ENCODE results near the gene ELF5. TPM values are rescaled to one million over a fixed set of nuclear protein-coding genes. Genes with fewer than 3 reads are reported as not detected.

ELF5 gene
- total RNA-seq, 1 experiment from 2014 or later: not detected

- no peaks in the 10 kb centered on the region for H3K9me3 ChIP-seq
- H3K27me3 ChIP-seq: no peaks in the 10 kb centered on the region
- DNase-seq: no peak
- no peaks in the 10 kb centered on the region for H3K36me3 ChIP-seq
- no peak overlapping the region for H3K4me3 ChIP-seq
Measured at GRCh38 chr11:34505874-34506273, 7.7 kb downstream of the ELF5 start.

GRCh38 chr11:34502949-34503348 lies 10.6 kb downstream of the ELF5 start:
- DNase-seq: peak; percentile 24

GRCh38 chr11:34501949-34502348 lies 11.6 kb downstream of the ELF5 start:
- DNase-seq: peak; percentile 79
- Histone ChIP-seq H3K9me3 (no peaks in the 10 kb centered on the region), H3K27me3 (no peaks in the 10 kb centered on the region), H3K4me3 (no peak overlapping the region), H3K36me3 (no peaks in the 10 kb centered on the region)

More at GRCh38 chr11:34502949-34503348, 10.6 kb downstream of the ELF5 start:
- H3K36me3 ChIP-seq: no peaks in the 10 kb centered on the region
- no peaks in the 10 kb centered on the region for H3K27me3 ChIP-seq
- no peaks in the 10 kb centered on the region for H3K9me3 ChIP-seq
- H3K4me3 ChIP-seq: no peak overlapping the region

- DNase-seq: peak; percentile 94
- Histone ChIP-seq H3K4me3 (no peak overlapping the region), H3K36me3 (no peaks in the 10 kb centered on the region), H3K27me3 (no peaks in the 10 kb centered on the region), H3K9me3 (no peaks in the 10 kb centered on the region)
Measured at GRCh38 chr11:34501500-34501899, 12.1 kb downstream of the ELF5 start.

GRCh38 chr11:34499719-34500500 lies 13.7 kb downstream of the ELF5 start:
- no peak for DNase-seq
- Histone ChIP-seq H3K4me3 (no peak overlapping the region), H3K27me3 (no peaks in the 10 kb centered on the region), H3K36me3 (no peaks in the 10 kb centered on the region), H3K9me3 (no peaks in the 10 kb centered on the region)

- H3K36me3 ChIP-seq: no peaks in the 10 kb centered on the region
- no peaks in the 10 kb centered on the region for H3K9me3 ChIP-seq
- no peaks in the 10 kb centered on the region for H3K27me3 ChIP-seq
- no peak overlapping the region for H3K4me3 ChIP-seq
- peak; percentile 50 for DNase-seq
Measured at GRCh38 chr11:34495724-34496377, 17.7 kb downstream of the ELF5 start.

GRCh38 chr11:34495239-34495723 lies 18.3 kb downstream of the ELF5 start:
- H3K36me3 ChIP-seq: no peaks in the 10 kb centered on the region
- H3K27me3 ChIP-seq: no peaks in the 10 kb centered on the region
- DNase-seq: no peak
- no peaks in the 10 kb centered on the region for H3K9me3 ChIP-seq
- H3K4me3 ChIP-seq: no peak overlapping the region

- no peak for DNase-seq
- Histone ChIP-seq H3K36me3 (no peaks in the 10 kb centered on the region), H3K27me3 (no peaks in the 10 kb centered on the region), H3K4me3 (no peak overlapping the region), H3K9me3 (no peaks in the 10 kb centered on the region)
Measured at GRCh38 chr11:34493926-34494595, 19.5 kb downstream of the ELF5 start.

- Histone ChIP-seq H3K27me3 (no peaks in the 10 kb centered on the region), H3K9me3 (no peaks in the 10 kb centered on the region), H3K4me3 (no peak overlapping the region), H3K36me3 (no peaks in the 10 kb centered on the region)
- no peak for DNase-seq
Measured at GRCh38 chr11:34493468-34493867, 20.1 kb downstream of the ELF5 start.

- Histone ChIP-seq H3K27me3 (no peaks in the 10 kb centered on the region), H3K4me3 (no peak overlapping the region), H3K36me3 (no peaks in the 10 kb centered on the region), H3K9me3 (no peaks in the 10 kb centered on the region)
- peak; percentile 31 for DNase-seq
Measured at GRCh38 chr11:34492806-34493414, 20.7 kb downstream of the ELF5 start.

GRCh38 chr11:34490304-34490703 lies 23.3 kb downstream of the ELF5 start:
- DNase-seq: no peak
- no peaks in the 10 kb centered on the region for H3K27me3 ChIP-seq
- no peaks in the 10 kb centered on the region for H3K36me3 ChIP-seq
- no peaks in the 10 kb centered on the region for H3K9me3 ChIP-seq
- no peak overlapping the region for H3K4me3 ChIP-seq

- DNase-seq: no peak
- H3K4me3 ChIP-seq: no peak overlapping the region
- no peaks in the 10 kb centered on the region for H3K36me3 ChIP-seq
- no peaks in the 10 kb centered on the region for H3K9me3 ChIP-seq
- no peaks in the 10 kb centered on the region for H3K27me3 ChIP-seq
Measured at GRCh38 chr11:34488855-34489557, 24.6 kb downstream of the ELF5 start.

GRCh38 chr11:34487430-34487829 lies 26.2 kb downstream of the ELF5 start:
- Histone ChIP-seq H3K27me3 (no peaks in the 10 kb centered on the region), H3K4me3 (no peak overlapping the region), H3K9me3 (no peaks in the 10 kb centered on the region), H3K36me3 (no peaks in the 10 kb centered on the region)
- DNase-seq: no peak

- Histone ChIP-seq H3K9me3 (no peaks in the 10 kb centered on the region), H3K27me3 (no peaks in the 10 kb centered on the region), H3K4me3 (no peak overlapping the region), H3K36me3 (no peaks in the 10 kb centered on the region)
- DNase-seq: no peak
Measured at GRCh38 chr11:34483106-34483874, 30.3 kb downstream of the ELF5 start.

GRCh38 chr11:34481307-34481706 lies 32.3 kb downstream of the ELF5 start:
- Histone ChIP-seq H3K4me3 (no peak overlapping the region), H3K9me3 (no peaks in the 10 kb centered on the region), H3K36me3 (no peaks in the 10 kb centered on the region), H3K27me3 (no peaks in the 10 kb centered on the region)
- no peak for DNase-seq

- no peak for DNase-seq
Measured at GRCh38 chr11:34480314-34480713, 33.3 kb downstream of the ELF5 start.

More at GRCh38 chr11:34480314-34480713, 33.3 kb downstream of the ELF5 start:
- no peaks in the 10 kb centered on the region for H3K27me3 ChIP-seq
- H3K36me3 ChIP-seq: no peaks in the 10 kb centered on the region
- H3K9me3 ChIP-seq: no peaks in the 10 kb centered on the region
- no peak overlapping the region for H3K4me3 ChIP-seq
